ENCODE results near the gene ACP1.

The ACP1 gene

DNA sequence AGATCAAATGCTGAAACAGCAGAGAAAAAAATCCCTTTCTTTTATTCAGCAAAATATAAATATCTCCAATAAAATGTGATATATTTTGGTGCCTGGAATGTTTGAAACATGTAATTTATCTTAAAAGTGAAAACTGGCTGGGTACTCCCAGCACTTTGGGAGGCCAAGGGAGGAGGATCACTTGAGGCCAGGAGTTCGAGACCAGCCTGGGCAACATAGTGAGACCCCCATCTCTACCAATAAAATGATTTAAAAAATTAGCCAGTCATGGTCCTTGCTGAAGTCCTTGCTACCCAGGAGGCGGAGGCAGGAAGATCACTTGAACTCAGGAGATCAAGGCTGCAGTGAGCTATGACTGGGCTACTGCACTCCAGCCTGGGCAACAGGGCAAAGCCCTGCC, 9.6 kb upstream of the ACP1 start:
- H3K27ac ChIP-seq: no peak overlapping the region
- no peak for TF ChIP-seq CTCF (IDR thresholded peaks at IDR 0.05)
- TF ChIP-seq ZFX (IDR thresholded peaks at IDR 0.05; ENCODE audit: borderline replicate concordance): no peak

DNA sequence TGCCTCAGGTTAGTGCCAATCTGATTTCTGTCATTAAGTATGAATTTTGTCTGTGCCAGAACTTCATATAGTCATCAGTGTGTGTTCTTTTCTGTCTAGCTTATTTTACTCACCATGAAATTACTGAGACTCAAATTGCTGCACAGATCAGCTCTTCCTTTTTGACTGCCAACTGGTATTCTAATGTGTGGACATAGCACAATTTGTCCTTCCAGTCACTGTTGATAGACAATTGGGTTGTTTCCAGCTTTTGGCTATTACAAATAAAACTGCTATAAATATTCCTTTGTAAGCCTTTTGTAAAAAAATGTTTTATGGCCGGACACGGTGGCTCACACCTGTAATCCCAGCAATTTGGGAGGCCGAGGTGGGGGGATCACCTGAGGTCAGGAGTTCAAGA, 8.7 kb upstream of the ACP1 start:
- no peak for TF ChIP-seq CTCF (IDR thresholded peaks at IDR 0.05)
- no peak for TF ChIP-seq ZFX (IDR thresholded peaks at IDR 0.05; ENCODE audit: borderline replicate concordance)
- H3K27ac ChIP-seq: no peak overlapping the region

DNA sequence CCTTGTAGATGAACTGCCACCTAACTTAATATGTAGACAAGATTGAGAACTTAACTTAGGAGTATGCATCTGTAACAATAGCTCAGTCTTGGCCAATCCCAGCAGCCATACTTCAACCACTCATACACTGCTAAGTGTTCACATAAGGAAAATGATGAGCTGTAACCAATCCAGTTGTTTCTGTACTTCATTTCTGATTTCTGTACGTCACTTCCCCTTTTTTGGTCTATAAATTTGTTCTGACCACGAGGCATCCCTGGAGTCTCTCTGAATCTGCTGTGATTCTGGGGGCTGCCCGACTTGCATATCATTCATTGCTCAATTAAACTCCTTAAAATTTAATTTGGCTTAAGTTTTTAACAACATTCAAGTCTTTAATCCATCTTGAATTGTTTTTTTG, 7.3 kb upstream of the ACP1 start:
- TF ChIP-seq ZFX (IDR thresholded peaks at IDR 0.05; ENCODE audit: borderline replicate concordance) (no peak), CTCF (IDR thresholded peaks at IDR 0.05) (no peak)
- H3K27ac ChIP-seq: no peak overlapping the region

DNA sequence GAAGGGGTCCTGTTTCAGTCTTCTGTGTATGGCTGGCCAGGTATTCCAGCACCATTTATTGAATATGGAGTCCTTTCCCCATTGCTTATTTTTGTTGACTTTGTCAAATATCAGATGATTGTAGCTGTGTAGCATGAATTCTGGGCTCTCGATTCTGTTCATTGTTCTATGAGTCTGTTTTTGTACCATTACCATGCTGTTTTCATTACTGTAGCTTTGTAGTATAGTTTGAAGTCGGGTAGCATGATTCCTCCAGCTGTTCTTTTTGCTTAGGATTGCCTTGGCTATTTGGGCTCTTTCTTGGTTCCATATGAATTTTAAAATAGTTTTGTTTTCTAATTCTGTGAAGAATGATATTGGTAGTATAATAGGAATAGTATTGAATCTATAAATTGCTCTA, 6.9 kb upstream of the ACP1 start:
- TF ChIP-seq CTCF (IDR thresholded peaks at IDR 0.05) (no peak), ZFX (IDR thresholded peaks at IDR 0.05; ENCODE audit: borderline replicate concordance) (no peak)
- H3K27ac ChIP-seq: no peak overlapping the region

- TF ChIP-seq CTCF (IDR thresholded peaks at IDR 0.05): no peak
- TF ChIP-seq ZFX (IDR thresholded peaks at IDR 0.05; ENCODE audit: borderline replicate concordance): no peak
Measured at GRCh38 chr2:258933-259332, 5.8 kb upstream of the ACP1 start.

GRCh38 chr2:259789-260331, 4.9 kb upstream of the ACP1 start:
- no peak overlapping the region for H3K27ac ChIP-seq
- no peak for TF ChIP-seq CTCF (IDR thresholded peaks at IDR 0.05)

More at GRCh38 chr2:258933-259332, 5.8 kb upstream of the ACP1 start:
- H3K27ac ChIP-seq: no peak overlapping the region

DNA sequence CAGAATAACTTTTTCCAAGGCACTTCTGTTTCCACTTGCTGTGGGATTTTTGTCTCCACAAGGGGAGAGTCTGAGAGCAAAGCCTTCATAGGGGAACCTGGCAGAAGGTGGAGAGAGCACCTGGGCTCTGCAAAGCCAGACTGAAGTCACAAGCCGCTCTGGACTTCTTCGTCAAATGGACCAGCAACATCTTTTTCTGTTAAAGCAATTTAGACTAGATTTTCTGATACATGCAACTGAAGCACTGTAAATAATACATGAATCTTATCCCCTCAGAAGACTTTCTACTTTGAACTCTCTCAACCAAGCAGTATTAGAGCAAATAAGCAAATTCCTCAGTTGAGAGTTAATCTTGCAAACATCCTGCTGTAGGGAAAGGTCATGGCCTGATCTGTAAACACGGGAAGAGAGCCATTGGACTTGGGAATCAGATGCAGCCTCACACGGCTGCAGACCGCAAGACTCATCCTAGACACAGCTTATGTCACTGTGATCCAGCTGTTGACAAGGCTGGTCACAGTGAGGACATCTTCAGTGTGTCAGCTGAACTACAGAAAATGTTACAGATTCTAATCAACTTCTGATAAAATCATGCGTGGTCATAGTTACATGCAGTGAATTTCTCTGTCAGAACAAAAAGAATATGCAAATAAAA, 4.1 kb upstream of the ACP1 start:
- H3K27ac ChIP-seq: no peak overlapping the region
- TF ChIP-seq ZFX (IDR thresholded peaks at IDR 0.05; ENCODE audit: borderline replicate concordance) (no peak), CTCF (IDR thresholded peaks at IDR 0.05) (no peak)

Data from 22Rv1 (cell line).